Bronchial epithelial cell (primary cell): ENCODE measurements around the gene CFDP1. TPM values are rescaled to one million over a fixed set of nuclear protein-coding genes. Genes with fewer than 3 reads are reported as not detected.

Experiments
- DNase-seq: peaks from one replicate; pipeline ENCODE4 v3.0.0-alpha.2; 2010; ENCODE audit warnings: low read depth
- FAIRE-seq: peaks from 2 replicates; lab custom pipeline; 2011; peaks lifted over from hg19 to GRCh38; lab: Jason Lieb, UNC
- H3K27me3 ChIP-seq: 2 replicates; pipeline ENCODE4 v1.5.1; 2011; ENCODE audit warnings: low read length; ENCODE audit not compliant: control insufficient read depth, insufficient read depth
- H3K36me3 ChIP-seq: 2 replicates; pipeline ENCODE4 v1.5.1; 2011; ENCODE audit warnings: low read length; ENCODE audit not compliant: control insufficient read depth, insufficient read depth
- H3K4me3 ChIP-seq: 2 replicates; pipeline ENCODE4 v1.5.1; 2011; ENCODE audit warnings: mild to moderate bottlenecking, low read depth, low read length, control low read depth
- total RNA-seq: library from RNA; depleted of rRNA; stranded (reverse); fragments of >200 nt; gene quantifications from 2 replicates; pipeline ENCODE4 v1.2.1, GENCODE V29; 2014
- TF ChIP-seq, protein P1 (sequence below): IDR thresholded peaks from 2 replicates; pipeline ENCODE4 v1.5.1; 2011; ENCODE audit warnings: mild to moderate bottlenecking, moderate library complexity, low read length, control low read depth, inconsistent platforms; ENCODE audit not compliant: insufficient read depth, severe bottlenecking

The CFDP1 gene
- total RNA-seq, 1 donor from 2014 or later = 46.6 TPM

- no peak overlapping the region for H3K4me3 ChIP-seq
- no peaks in the 10 kb centered on the region for H3K27me3 ChIP-seq
- peaks cover 6% of the 10 kb centered on the region for H3K36me3 ChIP-seq
- FAIRE-seq = no peak
- TF ChIP-seq, protein P1, sequence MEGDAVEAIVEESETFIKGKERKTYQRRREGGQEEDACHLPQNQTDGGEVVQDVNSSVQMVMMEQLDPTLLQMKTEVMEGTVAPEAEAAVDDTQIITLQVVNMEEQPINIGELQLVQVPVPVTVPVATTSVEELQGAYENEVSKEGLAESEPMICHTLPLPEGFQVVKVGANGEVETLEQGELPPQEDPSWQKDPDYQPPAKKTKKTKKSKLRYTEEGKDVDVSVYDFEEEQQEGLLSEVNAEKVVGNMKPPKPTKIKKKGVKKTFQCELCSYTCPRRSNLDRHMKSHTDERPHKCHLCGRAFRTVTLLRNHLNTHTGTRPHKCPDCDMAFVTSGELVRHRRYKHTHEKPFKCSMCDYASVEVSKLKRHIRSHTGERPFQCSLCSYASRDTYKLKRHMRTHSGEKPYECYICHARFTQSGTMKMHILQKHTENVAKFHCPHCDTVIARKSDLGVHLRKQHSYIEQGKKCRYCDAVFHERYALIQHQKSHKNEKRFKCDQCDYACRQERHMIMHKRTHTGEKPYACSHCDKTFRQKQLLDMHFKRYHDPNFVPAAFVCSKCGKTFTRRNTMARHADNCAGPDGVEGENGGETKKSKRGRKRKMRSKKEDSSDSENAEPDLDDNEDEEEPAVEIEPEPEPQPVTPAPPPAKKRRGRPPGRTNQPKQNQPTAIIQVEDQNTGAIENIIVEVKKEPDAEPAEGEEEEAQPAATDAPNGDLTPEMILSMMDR = no peak
- no peak for DNase-seq
Measured at GRCh38 chr16:75288596-75289120, 144.6 kb downstream of the CFDP1 start.

DNA sequence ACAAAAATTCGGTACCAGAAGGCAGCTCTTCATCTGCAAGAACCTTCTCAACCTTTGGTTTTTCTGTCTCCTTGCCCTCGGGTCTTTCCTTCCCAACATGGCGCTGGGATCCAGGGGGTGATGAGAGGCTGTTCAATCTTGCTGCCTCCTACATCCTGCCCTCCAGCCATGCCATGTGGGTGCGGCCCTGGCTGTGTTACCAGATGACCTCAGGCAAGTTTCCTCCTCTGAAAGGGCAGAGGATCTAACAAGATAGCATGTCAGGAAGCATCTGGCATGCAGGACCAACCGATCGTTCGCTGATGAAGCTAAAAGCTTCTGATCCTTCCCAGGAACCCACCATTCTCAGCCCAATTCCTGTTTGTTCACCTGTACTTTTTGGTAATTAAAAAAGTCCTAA lies 145.1 kb downstream of the CFDP1 start:
- DNase-seq (no peak), FAIRE-seq (no peak)
- Histone ChIP-seq H3K27me3 (no peaks in the 10 kb centered on the region), H3K4me3 (no peak overlapping the region), H3K36me3 (peaks cover 6% of the 10 kb centered on the region)
- TF ChIP-seq, protein P1 = no peak

GRCh38 chr16:75287708-75288107 lies 145.6 kb downstream of the CFDP1 start:
- Histone ChIP-seq H3K27me3 (no peaks in the 10 kb centered on the region), H3K36me3 (peaks cover 4% of the 10 kb centered on the region), H3K4me3 (no peak overlapping the region)
- TF ChIP-seq, protein P1 = no peak
- DNase-seq (no peak), FAIRE-seq (no peak)

DNA sequence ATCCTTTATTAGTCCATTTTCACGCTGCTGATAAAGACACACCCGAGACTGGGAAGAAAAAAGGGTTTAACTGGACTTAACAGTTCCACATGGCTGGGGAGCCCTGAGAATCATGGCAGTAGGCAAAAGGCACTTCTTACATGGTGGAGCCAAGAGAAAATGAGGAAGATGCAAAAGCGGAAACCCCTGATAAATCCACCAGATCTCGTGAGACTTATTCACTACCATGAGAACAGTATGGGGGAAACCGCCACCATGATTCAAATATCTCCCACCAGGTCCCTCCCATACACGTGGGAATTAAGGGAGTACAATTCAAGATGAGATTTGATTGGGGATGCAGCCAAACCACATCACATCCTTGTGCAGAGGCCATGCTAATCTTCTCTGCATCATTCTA lies 146.9 kb downstream of the CFDP1 start:
- FAIRE-seq (no peak), DNase-seq (no peak)
- TF ChIP-seq, protein P1 = no peak
- no peak overlapping the region for H3K4me3 ChIP-seq
- no peaks in the 10 kb centered on the region for H3K36me3 ChIP-seq
- no peaks in the 10 kb centered on the region for H3K27me3 ChIP-seq

GRCh38 chr16:75282466-75283281 lies 150.6 kb downstream of the CFDP1 start:
- DNase-seq (no peak), FAIRE-seq (no peak)
- H3K4me3 ChIP-seq = no peak overlapping the region
- H3K27me3 ChIP-seq = no peaks in the 10 kb centered on the region
- TF ChIP-seq, protein P1 = no peak
- H3K36me3 ChIP-seq = no peaks in the 10 kb centered on the region
